Hair follicle dermal papilla cell (primary cell): ENCODE measurements around the gene SGCA. TPM values are rescaled to one million over a fixed set of nuclear protein-coding genes. Genes with fewer than 3 reads are reported as not detected.

ENCODE experiments used
- total RNA-seq: library from RNA; depleted of rRNA; stranded (reverse); fragments of >200 nt; gene quantifications from 2 replicates; pipeline ENCODE4 v1.2.3, GENCODE V29; 2012

SGCA gene
- 1.8 and 2.4 TPM in 2 replicates for total RNA-seq

GRCh38 chr17:50165867-50166517 is at the start of gene SGCA:
Gene SGCA, plus strand, starts transcription at chr17:50166005. Its CDS starts 36 bp downstream, at chr17:50166041.

GRCh38 chr17:50129728-50130558 is 35.9 kb upstream of the SGCA start, which contains the start of gene SAMD14:
Gene SAMD14, minus strand, starts transcription at chr17:50130160. Its CDS starts 5,201 bp downstream, at chr17:50124959.

GRCh38 chr17:50150354-50151040 is 15.3 kb upstream of the SGCA start, which contains the start of gene PPP1R9B:
Gene PPP1R9B, minus strand, starts transcription at chr17:50150677. Its CDS starts 164 bp downstream, at chr17:50150513.

GRCh38 chr17:50201276-50201854 is 35.6 kb downstream of the SGCA start, which contains the start of gene COL1A1:
Gene COL1A1, minus strand, starts transcription at chr17:50201631. Its CDS starts 118 bp downstream, at chr17:50201513.

Other genes with a start within 250 kb of the SGCA start
- not detected in 2 replicates for gene DLX4, start 196.8 kb upstream of the SGCA start, total RNA-seq
- not detected in 2 replicates for gene DLX3, start 170.8 kb upstream of the SGCA start, total RNA-seq
- gene ITGA3, start 109.9 kb upstream of the SGCA start, total RNA-seq = 125 and 163 TPM in 2 replicates
- 43.2 and 48.5 TPM in 2 replicates for gene PDK2, start 70.7 kb upstream of the SGCA start, total RNA-seq
- gene SAMD14, start 35.8 kb upstream of the SGCA start, total RNA-seq = 9.0 and 9.1 TPM in 2 replicates
- 63.9 and 65.1 TPM in 2 replicates for gene PPP1R9B, start 15.3 kb upstream of the SGCA start, total RNA-seq
- 4,697 and 6,239 TPM in 2 replicates for gene COL1A1, start 35.6 kb downstream of the SGCA start, total RNA-seq
- not detected in 2 replicates for gene TMEM92, start 108.5 kb downstream of the SGCA start, total RNA-seq
- 53.1 and 59.3 TPM in 2 replicates for gene XYLT2, start 180.1 kb downstream of the SGCA start, total RNA-seq
- gene MRPL27, start 207.2 kb downstream of the SGCA start, total RNA-seq = 46.6 and 58.8 TPM in 2 replicates
- 0.32 and 0.85 TPM in 2 replicates for gene EME1, start 207.2 kb downstream of the SGCA start, total RNA-seq
- gene LRRC59, start 231.5 kb downstream of the SGCA start, total RNA-seq = 154 and 158 TPM in 2 replicates